Kidney (tissue), 14 donors: ENCODE data around the gene RAB7A. TPM values are rescaled to one million over a fixed set of nuclear protein-coding genes. Genes with fewer than 3 reads are reported as not detected.

Source experiments
- DNase-seq, 5 donors: peaks; one replicate each; pipeline ENCODE4 v3.0.0-alpha.2; 2013 to 2020
- FAIRE-seq: peaks from 2 replicates; lab custom pipeline; 2012; peaks lifted over from hg19 to GRCh38; lab: Jason Lieb, UNC
- H3K27ac ChIP-seq, 2 donors: one replicate each; pipeline ENCODE4 v1.7.0; 2013; ENCODE audit warnings: low read depth in 2 of 2, low read length in 2 of 2, inconsistent platforms in 1 of 2
- H3K27me3 ChIP-seq: one replicate; pipeline ENCODE4 v1.7.1; 2013; ENCODE audit warnings: low read length, inconsistent platforms; ENCODE audit not compliant: control insufficient read depth, insufficient read depth
- H3K36me3 ChIP-seq, 3 donors: one replicate each; pipeline versions ENCODE4 v1.7.0 to v1.7.1; 2013; ENCODE audit warnings: low read length in 3 of 3, control low read depth in 1 of 3, inconsistent platforms in 1 of 3; ENCODE audit not compliant: insufficient read depth in 3 of 3, control insufficient read depth in 2 of 3
- H3K4me1 ChIP-seq, 3 donors: one replicate each; pipeline versions ENCODE4 v1.7.0 to v1.7.1; 2013; ENCODE audit warnings: low read length in 3 of 3, inconsistent platforms in 1 of 3, low read depth in 1 of 3; ENCODE audit not compliant: control insufficient read depth in 2 of 3, insufficient read depth in 2 of 3
- H3K4me3 ChIP-seq, 3 donors: one replicate each; pipeline versions ENCODE4 v1.7.0 to v1.8.1; 2013; ENCODE audit warnings: low read length in 3 of 3, control low read depth in 1 of 3, inconsistent platforms in 1 of 3
- H3K9ac ChIP-seq, 3 donors: one replicate each; pipeline versions ENCODE4 v1.7.0 to v1.7.1; 2013; ENCODE audit warnings: low read length in 3 of 3, control low read depth in 1 of 3, inconsistent platforms in 1 of 3
- H3K9me3 ChIP-seq, 3 donors: one replicate each; pipeline versions ENCODE4 v1.7.0 to v1.7.1; 2013; ENCODE audit warnings: low read length in 3 of 3, control low read depth in 1 of 3, inconsistent platforms in 1 of 3; ENCODE audit not compliant: control insufficient read depth in 2 of 3, insufficient read depth in 1 of 3
- CTCF ChIP-seq: IDR thresholded peaks from 3 replicates; pipeline ENCODE4 v1.5.1; 2012; ENCODE audit warnings: mild to moderate bottlenecking, moderate library complexity, borderline replicate concordance; ENCODE audit not compliant: insufficient read depth; ENCODE audit errors: extremely low read depth
- intact Hi-C: fragments of 100-400 bp; cut with DNase I; formaldehyde crosslinking; loops from one replicate; pipeline ENCODE4 v1.11.1; 2022
- polyA plus RNA-seq: library from polyadenylated mRNA; stranded (reverse); fragments of 350-450 nt; fragmentation: Illumina TruSeq; extraction: RNeasy Lipid Tissue Mini Kit (QIAGEN cat#74804); gene quantifications from one replicate; pipeline ENCODE4 v1.2.3, GENCODE V29; 2014; ENCODE audit warnings: low read depth, low replicate concordance; ENCODE audit not compliant: insufficient read depth
- total RNA-seq: library from RNA; stranded (reverse); fragmentation: NEBNext Ultra II Directional; extraction: Animal tissue kit (Norgen Biotek cat#: 25700); gene quantifications from one replicate; pipeline ENCODE4 v1.2.1, GENCODE V29; 2021
- donor health status: control.
- donor health status: control.
- donor health status: control.
- donor health status: control.
- donor health status: control.
- donor health status: DM: yes; HTN: yes; CAD: no.
- donor health status: Normal renal cell carcinoma (clear cell type).

Gene RAB7A
- total and polyA plus RNA-seq, 2 donors from 2014 or later: 211 to 248 TPM

- intact Hi-C loops: no loop called here
- Histone ChIP-seq H3K36me3 (no peaks in the 10 kb centered on the region), H3K27ac (no peak overlapping the region), H3K9ac (no peak overlapping the region), H3K9me3 (no peaks in the 10 kb centered on the region), H3K27me3 (no peaks in the 10 kb centered on the region), H3K4me1 (peaks cover 10 to 31% (median 23%) of the 10 kb centered on the region in 3 donors), H3K4me3 (no peak overlapping the region)
- DNase-seq (no peak), FAIRE-seq (no peak)
- no peak for TF ChIP-seq CTCF
Measured at GRCh38 chr3:128730471-128730870, 4.5 kb downstream of the RAB7A start.

- no peaks in the 10 kb centered on the region for H3K27me3 ChIP-seq
- H3K9me3 ChIP-seq: no peaks in the 10 kb centered on the region
- FAIRE-seq (no peak), DNase-seq (no peak)
- no peak overlapping the region for H3K9ac ChIP-seq
- TF ChIP-seq CTCF: no peak
- intact Hi-C loops: no loop called here
- H3K36me3 ChIP-seq: no peaks in the 10 kb centered on the region
- H3K4me3 ChIP-seq: no peak overlapping the region
- H3K4me1 ChIP-seq: peaks cover 0 to 16% (median 15%) of the 10 kb centered on the region in 3 donors
- no peak overlapping the region for H3K27ac ChIP-seq
Measured at GRCh38 chr3:128734523-128735189, 8.7 kb downstream of the RAB7A start.

- no peak for FAIRE-seq
- Histone ChIP-seq H3K27ac (no peak overlapping the region), H3K27me3 (no peaks in the 10 kb centered on the region)
Measured at GRCh38 chr3:128735287-128735686, 9.3 kb downstream of the RAB7A start.

More at GRCh38 chr3:128735287-128735686, 9.3 kb downstream of the RAB7A start:
- no peaks in the 10 kb centered on the region for H3K36me3 ChIP-seq
- H3K9ac ChIP-seq: no peak overlapping the region
- TF ChIP-seq CTCF: no peak
- no peak overlapping the region for H3K4me3 ChIP-seq
- intact Hi-C loops: no loop called here
- DNase-seq: no peak
- H3K9me3 ChIP-seq: no peaks in the 10 kb centered on the region
- H3K4me1 ChIP-seq: peaks cover 0 to 16% (median 15%) of the 10 kb centered on the region in 3 donors
